ENCODE data around the gene RGS7. TPM values are rescaled to one million over a fixed set of nuclear protein-coding genes. Genes with fewer than 3 reads are reported as not detected.

The RGS7 gene
- total and polyA plus RNA-seq, 2 of the 4 experiments (the other 2 are of a cell fraction) = 0.58 to 0.72 TPM

DNA sequence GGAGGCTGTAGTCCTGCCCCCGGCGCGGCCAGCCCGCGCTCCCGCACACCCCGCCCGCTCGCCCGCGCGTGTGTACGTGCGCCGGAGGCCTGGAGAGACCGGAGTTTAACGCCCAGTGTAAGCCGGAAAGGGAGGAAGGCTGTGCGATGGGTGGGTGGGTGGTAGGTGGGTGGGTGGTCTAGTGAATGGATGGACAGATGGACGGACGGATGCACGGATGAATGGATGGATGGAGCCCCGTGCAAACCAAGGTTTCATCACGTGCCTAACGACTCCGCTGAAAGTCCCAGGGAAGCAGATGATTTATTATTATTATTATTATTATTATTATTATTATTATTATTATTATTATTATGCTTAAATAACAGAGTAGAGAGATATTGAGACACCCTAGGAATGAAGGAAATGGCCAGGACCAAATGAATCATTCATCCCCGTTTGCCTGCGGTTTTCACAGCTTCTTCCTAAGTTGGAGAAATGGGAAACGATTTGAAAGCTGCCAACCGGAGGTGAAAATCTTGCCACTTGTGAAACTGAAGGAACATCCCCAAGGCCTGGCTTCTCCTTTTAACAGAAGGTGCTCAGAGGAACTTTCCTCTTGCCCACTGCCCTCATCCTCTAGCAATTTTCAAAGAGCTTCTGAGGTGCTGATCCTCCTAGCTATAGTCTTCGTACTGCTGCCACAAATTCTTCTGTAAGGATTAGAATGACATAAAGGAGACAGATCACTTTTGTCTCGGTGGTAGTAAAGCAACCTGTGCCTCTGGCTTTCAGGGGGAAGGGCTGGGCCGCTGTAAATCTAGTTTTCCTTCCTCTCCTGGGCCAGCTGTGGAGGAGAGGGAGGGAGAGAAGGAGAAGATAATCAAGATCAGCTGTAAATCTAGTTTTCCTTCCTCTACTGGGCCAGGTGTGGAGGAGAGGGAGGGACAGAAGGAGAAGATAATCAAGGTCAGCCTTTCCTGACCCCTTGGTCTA is 648 bp upstream of the RGS7 start (continued):
- no peak for TF ChIP-seq CEBPB (IDR thresholded peaks at IDR 0.05; ENCODE audit: low read depth, low read length)

DNA sequence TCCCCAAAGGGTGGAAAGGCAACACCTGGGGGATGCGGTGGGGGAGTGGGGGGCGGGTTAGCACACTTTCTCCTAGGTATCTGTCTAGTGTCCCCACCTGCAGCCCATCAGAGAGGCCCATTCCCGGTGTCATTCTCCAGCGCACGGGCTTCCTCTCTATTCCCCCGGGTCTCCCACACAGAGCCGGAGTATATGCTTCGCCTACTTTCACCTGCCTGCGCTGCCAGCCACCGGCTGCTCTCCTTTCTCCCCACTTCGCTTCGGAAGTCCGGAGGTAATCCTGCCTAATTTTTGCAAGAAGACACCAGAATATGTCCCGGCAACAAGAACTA is 852 bp downstream of the RGS7 start:
- Histone ChIP-seq H3K4ac (ENCODE audit: low read depth, low read length) (no peak overlapping the region), H2BK120ac (ENCODE audit: low read depth, low read length) (no peak overlapping the region), H2BK5ac (ENCODE audit: low read depth, low read length, poor library complexity, severe bottlenecking) (no peak overlapping the region), H3K9me1 (ENCODE audit: insufficient read depth, low read length) (no peaks in the 10 kb centered on the region), H4K20me1 (ENCODE audit: insufficient read depth, low read length) (no peaks in the 10 kb centered on the region), H2AK9ac (replicated peaks; ENCODE audit: low read depth, low read length, poor library complexity) (peak overlapping the region; percentile 45), H3K4me3 (ENCODE audit: insufficient read depth, low read depth, low read length) (peak overlapping the region; percentile 59; the same call in 1 of the 2 replicates), H3K14ac (replicated peaks; ENCODE audit: low read depth, low read length) (no peak overlapping the region), H4K5ac (ENCODE audit: low read depth, low read length) (no peak overlapping the region), H3K18ac (ENCODE audit: low read depth, low read length) (no peak overlapping the region), H3K9ac (ENCODE audit: low read depth, low read length) (no peak overlapping the region), H4K8ac (ENCODE audit: low read depth in 2 of 2, low read length in 2 of 2) (no peak overlapping the region), H3K4me1 (ENCODE audit: control insufficient read depth, insufficient read depth, low read length) (no peaks in the 10 kb centered on the region), H2BK15ac (ENCODE audit: low read depth, low read length) (no peak overlapping the region), H2AFZ (replicated peaks; ENCODE audit: low read length, poor library complexity) (peak overlapping the region; percentile 85), H3K79me1 (ENCODE audit: low read depth in 1 of 2, low read length in 2 of 2) (no peaks in the 10 kb centered on the region), H3K4me2 (ENCODE audit: low read depth, low read length) (peak overlapping the region; percentile 25), H3K27ac (ENCODE audit: insufficient read depth, low read length) (no peak overlapping the region), H3K23ac (ENCODE audit: low read depth, low read length) (no peak overlapping the region), H3K56ac (ENCODE audit: extremely low read depth, insufficient read depth, low read length) (no peak overlapping the region), H3K27me3 (ENCODE audit: control insufficient read depth, insufficient read depth, low read length) (peaks cover 13% of the 10 kb centered on the region), H4K91ac (ENCODE audit: insufficient read depth, low read depth, low read length) (no peak overlapping the region), H2BK20ac (ENCODE audit: low read depth, low read length) (no peak overlapping the region), H3K9me3 (ENCODE audit: control insufficient read depth, insufficient read depth, low read length) (no peaks in the 10 kb centered on the region), H3K36me3 (ENCODE audit: control insufficient read depth, insufficient read depth, low read length) (no peaks in the 10 kb centered on the region), H2AK5ac (ENCODE audit: low read depth, low read length) (no peak overlapping the region)
- dilution Hi-C loops (cut with HindIII; ENCODE audit: low sequenced_read_pairs, unreplicated experiment) (no loop called here), in situ Hi-C loops (cut with MboI; ENCODE audit: low sequenced_read_pairs) (no loop called here), intact Hi-C loops (cut with micrococcal nuclease) (loop anchor here (5.0 kb wide), 1 partner anchor 126 kb away; no protein-coding TSS in a partner anchor)
- DNase-seq (no peak), ATAC-seq (ENCODE audit: low read depth) (no peak)
- ChIA-PET POLR2A (ENCODE audit: unreplicated experiment) (interaction anchor here (0.6 kb wide), 1 partner anchor 9 kb away, joined by 4 read pairs; no protein-coding TSS in a partner anchor), CTCF (no interaction called here)
- 0% methylated on average over 2 of the region's 14 CpGs; no CpG with 5 or more reads in 1 of the 2 experiments for WGBS, 2 experiments (ENCODE audit: extremely low coverage in 2 of 2, insufficient read length in 1 of 2)
- BruUV-seq (replicated peaks) = no TSS peak
- no peak for TF ChIP-seq CEBPB (IDR thresholded peaks at IDR 0.05; ENCODE audit: low read depth, low read length)
- TF ChIP-seq RCOR1 (IDR thresholded peaks at IDR 0.05; ENCODE audit: insufficient replicate concordance, low read length) = no peak
- TF ChIP-seq BHLHE40 (IDR thresholded peaks at IDR 0.05; ENCODE audit: low read depth, low read length) = no peak
- no peak for TF ChIP-seq SMC3 (IDR thresholded peaks at IDR 0.05; ENCODE audit: low read depth, low read length)
- TF ChIP-seq RAD21 (IDR thresholded peaks at IDR 0.05; ENCODE audit: low read length) = no peak
- no peak for TF ChIP-seq CHD1 (IDR thresholded peaks at IDR 0.05; ENCODE audit: low read depth, low read length)
- TF ChIP-seq, protein P1, sequence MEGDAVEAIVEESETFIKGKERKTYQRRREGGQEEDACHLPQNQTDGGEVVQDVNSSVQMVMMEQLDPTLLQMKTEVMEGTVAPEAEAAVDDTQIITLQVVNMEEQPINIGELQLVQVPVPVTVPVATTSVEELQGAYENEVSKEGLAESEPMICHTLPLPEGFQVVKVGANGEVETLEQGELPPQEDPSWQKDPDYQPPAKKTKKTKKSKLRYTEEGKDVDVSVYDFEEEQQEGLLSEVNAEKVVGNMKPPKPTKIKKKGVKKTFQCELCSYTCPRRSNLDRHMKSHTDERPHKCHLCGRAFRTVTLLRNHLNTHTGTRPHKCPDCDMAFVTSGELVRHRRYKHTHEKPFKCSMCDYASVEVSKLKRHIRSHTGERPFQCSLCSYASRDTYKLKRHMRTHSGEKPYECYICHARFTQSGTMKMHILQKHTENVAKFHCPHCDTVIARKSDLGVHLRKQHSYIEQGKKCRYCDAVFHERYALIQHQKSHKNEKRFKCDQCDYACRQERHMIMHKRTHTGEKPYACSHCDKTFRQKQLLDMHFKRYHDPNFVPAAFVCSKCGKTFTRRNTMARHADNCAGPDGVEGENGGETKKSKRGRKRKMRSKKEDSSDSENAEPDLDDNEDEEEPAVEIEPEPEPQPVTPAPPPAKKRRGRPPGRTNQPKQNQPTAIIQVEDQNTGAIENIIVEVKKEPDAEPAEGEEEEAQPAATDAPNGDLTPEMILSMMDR (conservative IDR thresholded peaks at IDR 0.05; ENCODE audit: low read depth, low read length) = no peak
- TF ChIP-seq USF2 (IDR thresholded peaks at IDR 0.05; ENCODE audit: low read depth, low read length) = no peak
- TF ChIP-seq RFX5 (IDR thresholded peaks at IDR 0.05; ENCODE audit: low read depth, low read length) = no peak
- TF ChIP-seq MAFK (IDR thresholded peaks at IDR 0.05; ENCODE audit: low read depth, low read length) = no peak
- TF ChIP-seq POLR2A (IDR thresholded peaks at IDR 0.05; ENCODE audit: low read depth, low read length) = no peak
- TF ChIP-seq, protein P2, sequence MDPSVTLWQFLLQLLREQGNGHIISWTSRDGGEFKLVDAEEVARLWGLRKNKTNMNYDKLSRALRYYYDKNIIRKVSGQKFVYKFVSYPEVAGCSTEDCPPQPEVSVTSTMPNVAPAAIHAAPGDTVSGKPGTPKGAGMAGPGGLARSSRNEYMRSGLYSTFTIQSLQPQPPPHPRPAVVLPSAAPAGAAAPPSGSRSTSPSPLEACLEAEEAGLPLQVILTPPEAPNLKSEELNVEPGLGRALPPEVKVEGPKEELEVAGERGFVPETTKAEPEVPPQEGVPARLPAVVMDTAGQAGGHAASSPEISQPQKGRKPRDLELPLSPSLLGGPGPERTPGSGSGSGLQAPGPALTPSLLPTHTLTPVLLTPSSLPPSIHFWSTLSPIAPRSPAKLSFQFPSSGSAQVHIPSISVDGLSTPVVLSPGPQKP (IDR thresholded peaks at IDR 0.05; ENCODE audit: borderline replicate concordance, low read depth, low read length) = no peak

Data from IMR-90 (cell line).